Left lung (tissue), 10 donors: ENCODE measurements around the gene GOLGA6L10. TPM values are rescaled to one million over a fixed set of nuclear protein-coding genes. Genes with fewer than 3 reads are reported as not detected.

Experiments
- ATAC-seq: fragments of 200-7000 bp; cut with Tn5 transposase; one replicate; pipeline ENCODE4 v1.9.1; 2020; ENCODE audit warnings: moderate library complexity
- DNase-seq, 4 donors: peaks; one replicate each; pipeline ENCODE4 v3.0.0-alpha.2; 2013 to 2020
- H3K27ac ChIP-seq, 2 donors: fragments of 200-600 bp; sonication (generic) in 1 of 2; one replicate each; pipeline versions ENCODE4 v1.5.0 to v1.8.0; 2020 to 2021
- H3K27me3 ChIP-seq, 2 donors: fragments of 200-600 bp; sonication (generic) in 1 of 2; one replicate each; pipeline versions ENCODE4 v1.5.0 to v1.8.0; 2020 to 2021
- H3K36me3 ChIP-seq, 2 donors: fragments of 200-600 bp; sonication (generic) in 1 of 2; one replicate each; pipeline versions ENCODE4 v1.5.0 to v1.8.0; 2020 to 2021
- H3K4me1 ChIP-seq, 2 donors: fragments of 200-600 bp; one replicate each; pipeline ENCODE4 v1.8.0; 2021
- H3K4me3 ChIP-seq, 2 donors: fragments of 200-600 bp; sonication (generic) in 1 of 2; one replicate each; pipeline versions ENCODE4 v1.5.0 to v1.8.0; 2020 to 2021; ENCODE audit warnings: mild to moderate bottlenecking in 1 of 2
- H3K9me3 ChIP-seq, 2 donors: fragments of 200-600 bp; sonication (generic) in 1 of 2; one replicate each; pipeline versions ENCODE4 v1.5.0 to v1.8.0; 2020 to 2021
- CTCF ChIP-seq, 2 donors: fragments of 200-600 bp; sonication (generic) in 1 of 2; IDR thresholded peaks; one replicate each; pipeline versions ENCODE4 v1.5.0 to v1.8.0; 2021; ENCODE audit warnings: antibody characterized with exemption in 2 of 2
- intact Hi-C, 2 donors: fragments of 100-400 bp; cut with DNase I; formaldehyde crosslinking; loops; one replicate each; pipeline versions ENCODE4 v1.11.2 to v1.14.2; 2022
- polyA plus RNA-seq, 6 donors: library from polyadenylated mRNA; unstranded; fragments of 120-200 nt; gene quantifications; one replicate each; pipeline ENCODE4 v1.2.1, GENCODE V29; 2013; ENCODE audit not compliant: insufficient read length in 6 of 6
- total RNA-seq, 2 donors: library from RNA; stranded (reverse); fragmentation: NEBNext Ultra II Directional; extraction: Animal tissue kit (Norgen Biotek cat#: 25700); gene quantifications; one replicate each; pipeline ENCODE4 v1.2.1, GENCODE V29; 2021
- donor health status: DM: no; HTN: yes; CAD: no.
- donor health status: DM: no; HTN: no; CAD: no.

The GOLGA6L10 gene
- total and polyA plus RNA-seq, 8 donors, result 1.5 to 13.6 (median 6.2) TPM

- DNase-seq (no peak), ATAC-seq (no peak)
- H3K36me3 ChIP-seq, result no peaks in the 10 kb centered on the region
- H3K27me3 ChIP-seq, result peaks cover 0 to 10% of the 10 kb centered on the region in 2 donors
- H3K9me3 ChIP-seq, result no peaks in the 10 kb centered on the region
- no peak overlapping the region for H3K4me3 ChIP-seq
- H3K27ac ChIP-seq, result no peak overlapping the region
- no peaks in the 10 kb centered on the region for H3K4me1 ChIP-seq
- no peak for TF ChIP-seq CTCF (IDR thresholded peaks at IDR 0.05)
- intact Hi-C loops, result no loop called here
Measured at GRCh38 chr15:82297546-82297945, 51.7 kb downstream of the GOLGA6L10 start.

GRCh38 chr15:82294061-82294690, 55.1 kb downstream of the GOLGA6L10 start:
- Histone ChIP-seq H3K9me3 (no peaks in the 10 kb centered on the region), H3K27ac (no peak overlapping the region), H3K4me3 (no peak overlapping the region), H3K4me1 (no peaks in the 10 kb centered on the region), H3K27me3 (peaks cover 0 to 10% of the 10 kb centered on the region in 2 donors), H3K36me3 (no peaks in the 10 kb centered on the region)
- no peak for TF ChIP-seq CTCF (IDR thresholded peaks at IDR 0.05)
- intact Hi-C loops, result no loop called here
- no peak for ATAC-seq
- no peak for DNase-seq

- Histone ChIP-seq H3K27me3 (no peaks in the 10 kb centered on the region), H3K27ac (no peak overlapping the region), H3K9me3 (no peaks in the 10 kb centered on the region), H3K36me3 (no peaks in the 10 kb centered on the region), H3K4me1 (no peaks in the 10 kb centered on the region), H3K4me3 (no peak overlapping the region)
- ATAC-seq (no peak), DNase-seq (no peak)
- TF ChIP-seq CTCF (IDR thresholded peaks at IDR 0.05), result no peak
- intact Hi-C loops, result no loop called here
Measured at GRCh38 chr15:82292271-82292670, 57.0 kb downstream of the GOLGA6L10 start.

Other genes with a start within 250 kb of the GOLGA6L10 start
- 10 to 100 TPM; 14.7 to 15.8 TPM for gene EFL1, start 86.7 kb downstream of the GOLGA6L10 start, total RNA-seq
- gene EFL1, start 86.7 kb downstream of the GOLGA6L10 start, polyA plus RNA-seq, result 10 to 100 TPM; 17.3 to 21.8 (median 19.7) TPM
- gene SAXO2, start 86.7 kb downstream of the GOLGA6L10 start, total RNA-seq, result 1 to 10 TPM; 1.4 to 9.0 TPM
- 10 to 100 TPM in 4 of 6 donors, 1 to 10 TPM in 2; 6.6 to 21.6 (median 15.3) TPM for gene SAXO2, start 86.7 kb downstream of the GOLGA6L10 start, polyA plus RNA-seq
- 1 to 10 TPM; 2.7 to 3.3 TPM for gene GOLGA6L9, start 80.3 kb upstream of the GOLGA6L10 start, total RNA-seq
- 10 to 100 TPM; 11.3 to 16.5 (median 13.9) TPM for gene GOLGA6L9, start 80.3 kb upstream of the GOLGA6L10 start, polyA plus RNA-seq
- gene RPS17, start 191.0 kb upstream of the GOLGA6L10 start, total RNA-seq, result 1,000 to 10,000 TPM; 1,218 to 1,390 TPM
- 1,000 to 10,000 TPM; 2,204 to 2,546 (median 2,332) TPM for gene RPS17, start 191.0 kb upstream of the GOLGA6L10 start, polyA plus RNA-seq